ENCODE data around the gene DGCR8.

GRCh38 chr22:20051927-20052308 is 28.1 kb upstream of the DGCR8 start:
- TF ChIP-seq POLR2A (IDR thresholded peaks at IDR 0.05) (no peak), CTCF (IDR thresholded peaks at IDR 0.05) (no peak)
